Activated T-helper 1 cell treated with Interleukin-2 at 50 U/mL for 16 hours (primary cell): ENCODE data around the gene PRXL2A.
"Not testable (repeated sequence)": the region's sequence is repeated elsewhere in the genome, so short reads cannot be mapped to it uniquely, and the experiment has no call there.

ENCODE experiments used
- DNase-seq: peaks from one replicate; pipeline ENCODE4 v3.0.0-alpha.2; 2020; ENCODE audit warnings: low read depth

Gene PRXL2A

GRCh38 chr10:80477813-80478212 lies 69.5 kb downstream of the PRXL2A start:
- no peak for DNase-seq

- not testable (repeated sequence) for DNase-seq
Measured at GRCh38 chr10:80480373-80480772, 72.0 kb downstream of the PRXL2A start.

- no peak for DNase-seq
Measured at GRCh38 chr10:80480852-80481251, 72.5 kb downstream of the PRXL2A start.

GRCh38 chr10:80484243-80484642 lies 75.9 kb downstream of the PRXL2A start:
- no peak for DNase-seq

- no peak for DNase-seq
Measured at GRCh38 chr10:80484676-80485075, 76.3 kb downstream of the PRXL2A start.

GRCh38 chr10:80485076-80485945 lies 77.0 kb downstream of the PRXL2A start:
- DNase-seq: no peak

GRCh38 chr10:80485946-80486764 lies 77.8 kb downstream of the PRXL2A start:
- no peak for DNase-seq
